OCI-LY3 (cell line): ENCODE measurements around the gene FHOD3.

ENCODE experiments used
- H2AFZ ChIP-seq: fragments of 200-600, 300-600 bp; shearing (Covaris generic); 2 replicates; pipeline ENCODE4 v1.6.0; 2014; ENCODE audit warnings: antibody characterized with exemption, low read depth, low read length
- H3K27ac ChIP-seq: fragments of 200-600, 300-600 bp; sonication (generic); 2 replicates; pipeline ENCODE4 v1.5.1; 2014; ENCODE audit warnings: mild to moderate bottlenecking, low read length, moderate library complexity, mixed read lengths
- H3K27me3 ChIP-seq: fragments of 200-600, 300-600 bp; sonication (generic); 2 replicates; pipeline ENCODE4 v1.6.1; 2014; ENCODE audit warnings: low read depth, low read length, mixed read lengths
- H3K36me3 ChIP-seq: fragments of 200-600, 300-600 bp; sonication (generic); replicated peaks from 2 replicates; pipeline ENCODE3; 2014; ENCODE audit warnings: low read depth, low read length, mixed read lengths
- H3K4me1 ChIP-seq: fragments of 300-600, 200-600 bp; sonication (generic); 2 replicates; pipeline ENCODE4 v1.6.1; 2014; ENCODE audit warnings: low read length, mixed read lengths
- H3K4me2 ChIP-seq: fragments of 200-600, 300-600 bp; sonication (generic); 2 replicates; pipeline ENCODE4 v1.6.1; 2014; ENCODE audit warnings: low read length, mixed read lengths
- H3K4me3 ChIP-seq: fragments of 300-600, 200-600 bp; sonication (generic); 2 replicates; pipeline ENCODE4 v1.5.1; 2014; ENCODE audit warnings: antibody characterized with exemption, mild to moderate bottlenecking, low read length, moderate library complexity
- H3K79me2 ChIP-seq: fragments of 300-600, 200-600 bp; shearing (Covaris generic); 2 replicates; pipeline ENCODE4 v1.6.1; 2014; ENCODE audit warnings: mild to moderate bottlenecking, low read length, mixed read lengths
- H3K9ac ChIP-seq: fragments of 300-600, 200-600 bp; shearing (Covaris generic); 2 replicates; pipeline ENCODE4 v1.6.0; 2014; ENCODE audit warnings: mild to moderate bottlenecking, low read length, moderate library complexity
- H3K9me3 ChIP-seq: fragments of 200-600, 300-600 bp; shearing (Covaris generic); 2 replicates; pipeline ENCODE4 v1.6.1; 2014; ENCODE audit warnings: low read length, mixed read lengths; ENCODE audit not compliant: insufficient read depth
- H4K20me1 ChIP-seq: fragments of 200-600, 300-600 bp; sonication (generic); 2 replicates; pipeline ENCODE4 v1.6.1; 2016; ENCODE audit warnings: low read length, mixed read lengths; ENCODE audit not compliant: insufficient read depth
- EZH2phosphoT487 ChIP-seq: fragments of 200-600 bp; shearing (Covaris generic); IDR thresholded peaks from 2 replicates; pipeline ENCODE4 v1.6.1; 2018; ENCODE audit warnings: antibody characterized with exemption, mixed run types, low read depth
- TF ChIP-seq, protein P1 (sequence below): fragments of 200-600, 300-600 bp; sonication (generic); IDR thresholded peaks from 2 replicates; pipeline ENCODE4 v1.5.1; 2014; ENCODE audit warnings: antibody characterized with exemption, low read length, low read depth

The FHOD3 gene

DNA sequence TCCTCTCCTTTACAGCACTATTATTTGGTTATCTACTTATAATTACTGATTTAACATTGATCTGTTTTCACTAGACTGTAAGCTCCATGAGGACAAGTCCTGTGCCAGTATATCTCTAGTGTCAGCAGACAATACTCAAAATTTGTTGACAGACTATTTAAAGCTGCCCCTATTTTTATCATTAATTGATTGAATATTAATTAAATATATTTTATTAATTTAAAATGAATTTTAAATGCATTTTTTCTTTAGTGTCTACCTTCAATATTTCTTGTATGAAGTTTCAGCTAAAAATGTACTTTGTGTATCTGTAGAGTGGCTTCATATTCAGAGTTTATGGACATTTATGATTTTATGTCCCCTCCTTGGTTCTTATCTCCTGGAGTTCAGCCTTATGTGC is 26.4 kb upstream of the FHOD3 start:
- Histone ChIP-seq H3K9me3 (no peaks in the 10 kb centered on the region), H2AFZ (no peak overlapping the region), H3K4me1 (no peaks in the 10 kb centered on the region), H3K27ac (no peak overlapping the region), H4K20me1 (no peaks in the 10 kb centered on the region), H3K9ac (no peak overlapping the region), H3K79me2 (no peaks in the 10 kb centered on the region), H3K4me3 (no peak overlapping the region), H3K36me3 (no peaks in the 10 kb centered on the region), H3K4me2 (no peak overlapping the region), H3K27me3 (no peaks in the 10 kb centered on the region)
- TF ChIP-seq, protein P1, sequence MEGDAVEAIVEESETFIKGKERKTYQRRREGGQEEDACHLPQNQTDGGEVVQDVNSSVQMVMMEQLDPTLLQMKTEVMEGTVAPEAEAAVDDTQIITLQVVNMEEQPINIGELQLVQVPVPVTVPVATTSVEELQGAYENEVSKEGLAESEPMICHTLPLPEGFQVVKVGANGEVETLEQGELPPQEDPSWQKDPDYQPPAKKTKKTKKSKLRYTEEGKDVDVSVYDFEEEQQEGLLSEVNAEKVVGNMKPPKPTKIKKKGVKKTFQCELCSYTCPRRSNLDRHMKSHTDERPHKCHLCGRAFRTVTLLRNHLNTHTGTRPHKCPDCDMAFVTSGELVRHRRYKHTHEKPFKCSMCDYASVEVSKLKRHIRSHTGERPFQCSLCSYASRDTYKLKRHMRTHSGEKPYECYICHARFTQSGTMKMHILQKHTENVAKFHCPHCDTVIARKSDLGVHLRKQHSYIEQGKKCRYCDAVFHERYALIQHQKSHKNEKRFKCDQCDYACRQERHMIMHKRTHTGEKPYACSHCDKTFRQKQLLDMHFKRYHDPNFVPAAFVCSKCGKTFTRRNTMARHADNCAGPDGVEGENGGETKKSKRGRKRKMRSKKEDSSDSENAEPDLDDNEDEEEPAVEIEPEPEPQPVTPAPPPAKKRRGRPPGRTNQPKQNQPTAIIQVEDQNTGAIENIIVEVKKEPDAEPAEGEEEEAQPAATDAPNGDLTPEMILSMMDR = no peak
- TF ChIP-seq EZH2phosphoT487 = no peak

DNA sequence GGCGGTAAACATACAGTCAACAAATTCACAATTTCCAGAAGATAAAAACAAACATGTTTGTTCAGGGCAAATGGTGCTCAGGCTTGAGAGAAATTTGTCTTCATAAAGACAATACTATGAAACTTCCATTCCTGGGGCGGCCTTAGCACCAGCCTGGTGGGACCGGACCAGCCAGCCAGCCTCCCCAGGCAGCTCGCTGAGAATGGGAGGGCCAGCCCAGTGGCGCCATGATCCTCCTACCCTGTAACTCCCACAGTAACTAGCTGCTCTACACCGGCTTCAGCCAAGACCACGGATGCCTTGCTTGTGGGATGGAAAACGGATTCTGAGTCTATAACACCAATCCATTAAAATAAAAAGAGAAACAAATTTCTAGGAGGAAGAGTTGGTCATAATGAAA is 24.2 kb upstream of the FHOD3 start:
- TF ChIP-seq, protein P1 = no peak
- TF ChIP-seq EZH2phosphoT487 = no peak
- Histone ChIP-seq H3K4me3 (no peak overlapping the region), H3K9ac (no peak overlapping the region), H3K79me2 (no peaks in the 10 kb centered on the region), H3K4me2 (no peak overlapping the region), H3K9me3 (no peaks in the 10 kb centered on the region), H3K4me1 (no peaks in the 10 kb centered on the region), H3K27ac (no peak overlapping the region), H3K27me3 (peaks cover 3% of the 10 kb centered on the region), H2AFZ (no peak overlapping the region), H4K20me1 (no peaks in the 10 kb centered on the region), H3K36me3 (no peaks in the 10 kb centered on the region)

DNA sequence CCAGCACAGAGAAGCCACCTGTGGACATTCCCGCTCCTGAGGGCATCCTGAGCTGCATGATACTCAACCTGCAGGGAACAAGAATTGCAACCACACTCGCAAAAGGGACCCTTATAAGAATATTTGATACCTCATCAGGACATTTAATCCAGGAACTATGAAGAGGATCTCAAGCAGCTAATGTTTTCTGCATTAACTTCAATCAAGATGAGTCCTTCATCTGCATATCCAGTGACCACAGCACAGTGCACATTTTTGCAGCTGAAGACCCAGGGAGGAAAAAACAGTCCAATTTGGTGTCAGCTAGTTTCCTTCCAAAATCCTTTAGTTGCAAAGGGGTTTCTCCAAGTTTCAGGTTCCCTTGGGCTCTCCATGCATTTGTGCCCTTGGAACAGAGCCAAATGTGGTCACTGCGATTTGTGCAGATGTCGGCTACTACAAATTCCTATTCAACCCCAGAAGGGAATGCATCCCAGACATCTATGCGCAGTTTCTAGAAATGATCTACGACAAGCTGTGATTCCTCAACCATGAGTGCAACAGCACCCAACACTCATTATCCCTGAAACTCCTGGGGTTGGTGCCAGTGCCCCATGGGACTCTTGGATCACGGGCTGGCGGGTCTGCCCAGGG is 23.3 kb upstream of the FHOD3 start:
- TF ChIP-seq EZH2phosphoT487 = no peak
- TF ChIP-seq, protein P1 = no peak
- H3K4me3 ChIP-seq = no peak overlapping the region
- H2AFZ ChIP-seq = no peak overlapping the region
- H3K27me3 ChIP-seq = peaks cover 12% of the 10 kb centered on the region
- H3K79me2 ChIP-seq = no peaks in the 10 kb centered on the region
- no peaks in the 10 kb centered on the region for H4K20me1 ChIP-seq
- no peaks in the 10 kb centered on the region for H3K4me1 ChIP-seq
- no peaks in the 10 kb centered on the region for H3K9me3 ChIP-seq
- no peak overlapping the region for H3K27ac ChIP-seq
- no peak overlapping the region for H3K4me2 ChIP-seq
- H3K9ac ChIP-seq = no peak overlapping the region
- H3K36me3 ChIP-seq = no peaks in the 10 kb centered on the region

DNA sequence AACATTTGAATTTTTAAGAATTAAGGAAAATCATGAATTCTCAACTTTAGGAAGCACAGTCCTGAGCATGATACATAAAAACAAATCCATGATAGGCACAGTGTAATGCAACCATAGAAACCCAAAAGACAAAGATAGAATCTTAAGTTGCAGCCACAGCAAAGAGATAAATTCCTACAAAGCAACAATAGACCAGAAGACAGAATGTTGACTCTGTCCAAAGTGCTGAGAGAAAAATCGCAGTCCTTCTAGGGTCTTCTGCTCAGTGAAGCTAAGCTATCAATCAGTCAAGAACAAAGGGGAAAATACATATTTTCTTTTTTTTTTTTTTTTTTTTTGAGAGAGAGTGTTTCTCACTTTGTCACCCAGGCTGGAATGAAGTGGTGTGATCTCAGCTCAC is 22.0 kb upstream of the FHOD3 start:
- Histone ChIP-seq H3K27ac (no peak overlapping the region), H3K36me3 (no peaks in the 10 kb centered on the region), H3K4me3 (no peak overlapping the region)

More for the DNA sequence above, 22.0 kb upstream of the FHOD3 start:
- Histone ChIP-seq H3K9ac (no peak overlapping the region), H2AFZ (no peak overlapping the region), H3K9me3 (no peaks in the 10 kb centered on the region), H4K20me1 (no peaks in the 10 kb centered on the region), H3K79me2 (no peaks in the 10 kb centered on the region), H3K4me1 (no peaks in the 10 kb centered on the region), H3K4me2 (no peak overlapping the region), H3K27me3 (peaks cover 25% of the 10 kb centered on the region)
- TF ChIP-seq, protein P1 = no peak
- no peak for TF ChIP-seq EZH2phosphoT487
